ENCODE results near the gene NELL2.
"Not testable (repeated sequence)": the region's sequence is repeated elsewhere in the genome, so short reads cannot be mapped to it uniquely, and the experiment has no call there.

The NELL2 gene

GRCh38 chr12:44777044-44777443, 99.1 kb downstream of the NELL2 start:
- Mint-ChIP-seq H3K4me3 (no peak overlapping the region), H3K36me3 (ENCODE audit: low read depth) (peaks cover 4% of the 10 kb centered on the region), H3K9me3 (peaks cover 9% of the 10 kb centered on the region), H3K27me3 (ENCODE audit: low read depth) (no peaks in the 10 kb centered on the region), H3K27ac (no peak overlapping the region), H3K4me1 (ENCODE audit: low read depth) (no peaks in the 10 kb centered on the region)

DNA sequence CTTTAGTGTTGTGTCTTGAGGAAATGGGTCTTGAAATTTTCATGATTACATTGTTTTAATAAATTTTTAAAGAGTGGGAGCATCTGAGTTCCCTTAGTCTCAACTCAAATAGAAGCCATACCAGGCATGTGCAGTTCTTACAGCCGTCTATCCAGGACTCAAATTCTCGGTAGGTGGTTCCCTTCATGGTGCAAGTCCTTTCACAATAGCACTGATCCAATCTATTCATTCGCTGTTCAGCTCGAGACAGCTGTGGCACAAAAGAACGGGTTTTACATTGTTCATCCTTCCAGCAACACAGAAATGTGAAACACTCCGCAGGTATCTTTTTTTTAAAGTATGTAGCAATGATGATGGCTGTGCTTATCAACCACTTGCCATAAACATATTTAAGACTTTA, 100.2 kb downstream of the NELL2 start:
- no peaks in the 10 kb centered on the region for H3K4me1 Mint-ChIP-seq (ENCODE audit: low read depth)
- H3K36me3 Mint-ChIP-seq (ENCODE audit: low read depth) = peaks cover 4% of the 10 kb centered on the region
- no peak overlapping the region for H3K27ac Mint-ChIP-seq
- no peaks in the 10 kb centered on the region for H3K27me3 Mint-ChIP-seq (ENCODE audit: low read depth)
- H3K9me3 Mint-ChIP-seq = peaks cover 3% of the 10 kb centered on the region
- H3K4me3 Mint-ChIP-seq = no peak overlapping the region

- peaks cover 3% of the 10 kb centered on the region for H3K36me3 Mint-ChIP-seq (ENCODE audit: low read depth)
- no peaks in the 10 kb centered on the region for H3K4me1 Mint-ChIP-seq (ENCODE audit: low read depth)
- H3K27ac Mint-ChIP-seq = no peak overlapping the region
- no peaks in the 10 kb centered on the region for H3K9me3 Mint-ChIP-seq
- H3K27me3 Mint-ChIP-seq (ENCODE audit: low read depth) = no peaks in the 10 kb centered on the region
- no peak overlapping the region for H3K4me3 Mint-ChIP-seq
Measured at GRCh38 chr12:44774815-44775411, 101.2 kb downstream of the NELL2 start.

DNA sequence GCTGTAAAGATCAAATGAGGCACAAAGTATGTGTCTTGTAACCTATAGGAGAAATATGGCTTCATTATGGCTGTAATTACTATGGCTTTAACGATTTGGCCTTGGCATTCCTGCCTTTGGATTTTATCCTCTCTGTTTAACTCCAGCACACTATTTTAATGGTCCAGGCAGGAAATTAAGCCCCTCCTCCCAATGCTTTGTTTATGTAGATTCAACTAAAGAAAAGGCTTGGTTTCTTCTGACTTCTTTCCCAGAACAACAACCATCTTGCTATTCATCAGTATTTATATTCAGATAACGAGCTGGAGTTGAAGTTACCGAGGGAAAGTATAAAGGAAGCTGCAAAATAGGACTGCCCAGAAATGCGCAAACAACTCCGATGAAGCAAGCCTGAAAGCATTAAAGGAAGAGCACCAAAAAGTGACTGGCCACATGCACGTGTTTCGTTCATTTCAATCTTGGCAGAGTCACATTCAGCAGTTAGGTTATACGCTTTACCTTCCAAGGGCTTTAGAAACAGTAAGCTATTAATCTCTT, 104.6 kb downstream of the NELL2 start:
- H3K27ac Mint-ChIP-seq = no peak overlapping the region
- H3K9me3 Mint-ChIP-seq = no peaks in the 10 kb centered on the region
- H3K4me3 Mint-ChIP-seq = no peak overlapping the region
- H3K4me1 Mint-ChIP-seq (ENCODE audit: low read depth) = no peaks in the 10 kb centered on the region
- no peaks in the 10 kb centered on the region for H3K36me3 Mint-ChIP-seq (ENCODE audit: low read depth)
- H3K27me3 Mint-ChIP-seq (ENCODE audit: low read depth) = no peaks in the 10 kb centered on the region

DNA sequence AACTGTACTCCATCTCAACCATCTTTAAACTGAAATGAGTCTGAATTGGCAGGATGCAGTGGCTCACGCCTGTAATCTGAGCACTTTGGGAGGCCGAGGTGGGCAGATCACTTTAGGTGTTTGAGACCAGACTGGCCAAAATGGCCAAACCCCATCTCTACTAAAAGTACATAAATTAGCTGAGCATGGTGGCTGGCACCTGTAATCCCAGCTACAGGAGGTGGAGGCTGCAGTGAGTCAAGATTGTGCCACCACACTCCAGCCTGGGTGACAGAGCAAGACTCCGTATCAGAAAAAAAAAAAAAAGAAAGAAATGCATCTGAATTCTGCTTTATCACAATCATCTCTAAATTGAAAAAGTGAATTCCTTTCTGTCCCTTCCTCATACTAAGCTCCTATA, 110.3 kb downstream of the NELL2 start:
- H3K27ac Mint-ChIP-seq = no peak overlapping the region
- H3K4me3 Mint-ChIP-seq = no peak overlapping the region
- H3K36me3 Mint-ChIP-seq (ENCODE audit: low read depth) = no peaks in the 10 kb centered on the region
- H3K4me1 Mint-ChIP-seq (ENCODE audit: low read depth) = no peaks in the 10 kb centered on the region
- no peaks in the 10 kb centered on the region for H3K9me3 Mint-ChIP-seq
- no peaks in the 10 kb centered on the region for H3K27me3 Mint-ChIP-seq (ENCODE audit: low read depth)

GRCh38 chr12:44763021-44763420, 113.1 kb downstream of the NELL2 start:
- Mint-ChIP-seq H3K27ac (no peak overlapping the region), H3K9me3 (no peaks in the 10 kb centered on the region), H3K27me3 (ENCODE audit: low read depth) (no peaks in the 10 kb centered on the region), H3K4me3 (no peak overlapping the region), H3K4me1 (ENCODE audit: low read depth) (no peaks in the 10 kb centered on the region), H3K36me3 (ENCODE audit: low read depth) (no peaks in the 10 kb centered on the region)

DNA sequence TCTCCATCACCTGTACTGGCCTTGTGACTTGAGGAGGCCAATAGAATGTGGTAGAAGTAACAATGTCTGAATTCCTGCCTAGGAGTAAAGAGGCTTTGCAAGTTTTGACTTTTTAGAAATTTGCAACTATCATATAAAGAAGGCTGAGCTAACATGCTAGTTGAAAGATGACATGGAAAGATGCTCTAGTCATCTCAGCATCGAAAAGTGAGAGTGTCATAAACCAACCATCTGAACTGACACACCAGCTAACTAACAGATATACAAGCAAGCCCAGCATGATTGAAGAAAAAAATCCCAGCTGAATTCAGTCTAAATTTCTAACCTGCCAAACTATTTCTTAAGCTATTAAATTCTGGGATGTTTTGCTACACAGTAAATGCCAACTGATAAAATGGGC, 116.8 kb downstream of the NELL2 start:
- H3K4me3 Mint-ChIP-seq = no peak overlapping the region
- no peaks in the 10 kb centered on the region for H3K36me3 Mint-ChIP-seq (ENCODE audit: low read depth)
- H3K4me1 Mint-ChIP-seq (ENCODE audit: low read depth) = no peaks in the 10 kb centered on the region
- no peaks in the 10 kb centered on the region for H3K9me3 Mint-ChIP-seq
- no peak overlapping the region for H3K27ac Mint-ChIP-seq
- H3K27me3 Mint-ChIP-seq (ENCODE audit: low read depth) = no peaks in the 10 kb centered on the region

GRCh38 chr12:44750468-44750867, 125.6 kb downstream of the NELL2 start:
- Mint-ChIP-seq H3K9me3 (no peaks in the 10 kb centered on the region), H3K36me3 (ENCODE audit: low read depth) (no peaks in the 10 kb centered on the region), H3K27me3 (ENCODE audit: low read depth) (no peaks in the 10 kb centered on the region), H3K4me1 (ENCODE audit: low read depth) (no peaks in the 10 kb centered on the region), H3K27ac (no peak overlapping the region), H3K4me3 (no peak overlapping the region)

DNA sequence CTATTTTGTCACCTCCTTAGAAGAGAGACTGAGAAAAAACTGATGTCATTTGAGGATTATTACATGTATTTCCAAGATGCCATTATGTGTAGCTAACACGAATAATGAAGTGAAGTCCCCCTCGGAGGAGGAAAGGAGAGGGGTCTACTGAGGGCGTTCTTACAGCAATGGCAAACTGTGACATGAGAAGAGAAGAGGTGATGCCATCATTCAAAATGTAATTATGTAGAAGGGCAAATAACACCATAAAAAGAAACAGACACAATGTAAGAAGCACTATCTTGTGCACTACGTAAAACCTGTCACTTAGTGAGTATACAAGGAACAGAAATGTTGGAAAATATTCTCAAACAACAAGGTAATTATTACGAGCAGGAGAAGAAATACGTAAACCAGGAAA, 126.5 kb downstream of the NELL2 start:
- H3K27me3 Mint-ChIP-seq (ENCODE audit: low read depth) = no peaks in the 10 kb centered on the region
- no peak overlapping the region for H3K4me3 Mint-ChIP-seq
- no peaks in the 10 kb centered on the region for H3K4me1 Mint-ChIP-seq (ENCODE audit: low read depth)
- no peak overlapping the region for H3K27ac Mint-ChIP-seq
- no peaks in the 10 kb centered on the region for H3K36me3 Mint-ChIP-seq (ENCODE audit: low read depth)
- H3K9me3 Mint-ChIP-seq = no peaks in the 10 kb centered on the region

- Mint-ChIP-seq H3K27ac (no peak overlapping the region), H3K9me3 (peaks cover 1% of the 10 kb centered on the region)
Measured at GRCh38 chr12:44748950-44749468, 127.1 kb downstream of the NELL2 start.

DNA sequence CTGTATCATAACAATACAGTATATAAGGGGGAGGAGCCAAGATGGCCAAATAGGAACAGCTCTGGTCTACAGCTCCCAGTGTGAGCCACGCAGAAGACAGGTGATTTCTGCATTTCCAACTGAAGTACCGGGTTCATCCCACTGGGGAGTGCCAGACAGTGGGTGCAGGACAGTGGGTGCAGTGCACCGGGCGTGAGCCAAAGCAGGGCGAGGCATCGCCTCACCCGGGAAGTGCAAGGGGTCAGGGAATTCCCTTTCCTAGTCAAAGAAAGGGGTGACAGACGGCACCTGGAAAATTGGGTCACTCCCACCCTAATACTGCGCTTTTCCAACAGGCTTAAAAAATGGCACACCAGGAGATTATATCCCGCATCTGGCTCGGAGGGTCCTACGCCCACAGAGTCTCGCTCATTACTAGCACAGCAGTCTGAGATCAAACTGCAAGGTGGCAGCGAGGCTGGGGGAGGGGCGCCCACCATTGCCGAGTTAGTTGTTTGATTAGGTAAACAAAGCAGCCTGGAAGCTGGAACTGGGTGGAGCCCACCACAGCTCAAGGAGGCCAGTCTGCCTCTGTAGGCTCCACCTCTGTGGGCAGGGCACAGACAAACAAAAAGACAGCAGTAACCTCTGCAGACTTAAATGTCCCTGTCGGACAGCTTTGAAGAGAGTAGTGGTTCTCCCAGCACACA, 134.7 kb downstream of the NELL2 start:
- H3K9me3 Mint-ChIP-seq = peaks cover 22% of the 10 kb centered on the region
- H3K4me3 Mint-ChIP-seq = not testable (repeated sequence)

More at GRCh38 chr12:44748950-44749468, 127.1 kb downstream of the NELL2 start:
- no peak overlapping the region for H3K4me3 Mint-ChIP-seq
- H3K36me3 Mint-ChIP-seq (ENCODE audit: low read depth) = no peaks in the 10 kb centered on the region
- no peaks in the 10 kb centered on the region for H3K27me3 Mint-ChIP-seq (ENCODE audit: low read depth)
- H3K4me1 Mint-ChIP-seq (ENCODE audit: low read depth) = no peaks in the 10 kb centered on the region

DNA sequence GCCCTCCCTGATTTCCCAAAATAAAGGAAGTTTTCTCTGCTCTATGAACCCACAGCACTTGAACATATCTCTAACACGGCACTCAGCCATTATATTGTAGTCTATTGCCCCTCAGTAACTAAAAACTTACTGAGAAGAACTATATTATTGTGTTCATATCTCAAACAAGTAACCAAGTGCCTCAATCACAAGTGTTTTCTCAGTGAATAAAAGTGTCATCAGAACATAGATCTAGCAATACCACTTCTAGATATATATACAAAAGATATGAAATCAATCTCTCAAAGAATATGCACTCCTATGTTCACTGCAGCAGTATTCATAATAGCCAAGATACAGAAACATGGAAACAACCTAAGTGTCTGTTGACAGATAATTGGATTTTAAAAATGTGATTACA, 138.1 kb downstream of the NELL2 start:
- Mint-ChIP-seq H3K4me3 (no peak overlapping the region), H3K4me1 (ENCODE audit: low read depth) (no peaks in the 10 kb centered on the region), H3K36me3 (ENCODE audit: low read depth) (no peaks in the 10 kb centered on the region), H3K27me3 (ENCODE audit: low read depth) (no peaks in the 10 kb centered on the region), H3K27ac (no peak overlapping the region), H3K9me3 (peaks cover 19% of the 10 kb centered on the region)

More for the DNA sequence above, 134.7 kb downstream of the NELL2 start:
- H3K36me3 Mint-ChIP-seq (ENCODE audit: low read depth); H3K4me1 Mint-ChIP-seq (ENCODE audit: low read depth); H3K27me3 Mint-ChIP-seq (ENCODE audit: low read depth); H3K27ac Mint-ChIP-seq: not testable (repeated sequence)

DNA sequence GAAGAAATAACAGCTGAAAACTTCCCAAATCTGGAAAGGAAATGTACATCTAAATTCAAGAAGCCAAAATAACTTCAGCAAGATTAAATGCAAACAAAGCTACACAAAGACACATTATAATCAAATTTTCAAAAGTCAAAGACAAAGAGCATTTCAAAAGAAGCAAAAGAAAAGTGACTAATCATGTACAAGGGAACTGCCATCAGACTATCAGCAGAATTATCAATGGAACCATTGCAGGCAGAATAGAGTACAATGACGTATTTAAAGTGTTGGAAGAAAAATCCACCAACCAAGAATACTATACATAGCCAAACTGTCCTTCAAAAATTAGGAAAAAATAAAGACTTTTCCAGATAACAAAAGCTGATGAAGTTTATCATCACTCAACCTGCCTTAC, 147.5 kb downstream of the NELL2 start:
- Mint-ChIP-seq H3K9me3 (peaks cover 40% of the 10 kb centered on the region), H3K4me1 (ENCODE audit: low read depth) (no peaks in the 10 kb centered on the region), H3K36me3 (ENCODE audit: low read depth) (peaks cover 8% of the 10 kb centered on the region), H3K4me3 (no peak overlapping the region), H3K27ac (no peak overlapping the region), H3K27me3 (ENCODE audit: low read depth) (no peaks in the 10 kb centered on the region)

- peaks cover 9% of the 10 kb centered on the region for H3K9me3 Mint-ChIP-seq
Measured at GRCh38 chr12:44720265-44720664, 155.8 kb downstream of the NELL2 start.

DNA sequence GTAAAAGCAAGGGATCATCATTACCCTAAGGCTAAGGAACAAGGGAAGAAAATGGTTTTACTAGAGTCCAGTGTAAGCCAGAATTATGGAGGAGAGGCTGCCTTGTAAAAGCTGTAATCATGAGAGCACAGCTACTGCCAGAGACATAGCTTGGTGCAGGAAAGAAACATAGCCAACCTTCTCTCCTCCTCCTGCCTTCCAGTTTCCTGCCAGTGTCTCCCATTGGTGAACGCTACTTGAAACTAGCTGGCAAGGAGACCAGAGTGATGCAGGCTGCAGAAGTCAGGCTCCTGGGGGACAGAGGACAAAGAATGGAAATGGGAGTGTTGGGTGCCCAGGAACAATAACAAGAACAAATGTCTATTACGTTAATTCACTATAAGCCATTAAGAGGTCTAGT, 158.5 kb downstream of the NELL2 start:
- H3K4me1 Mint-ChIP-seq (ENCODE audit: low read depth) = no peaks in the 10 kb centered on the region
- H3K27me3 Mint-ChIP-seq (ENCODE audit: low read depth) = no peaks in the 10 kb centered on the region
- H3K36me3 Mint-ChIP-seq (ENCODE audit: low read depth) = no peaks in the 10 kb centered on the region
- H3K9me3 Mint-ChIP-seq = no peaks in the 10 kb centered on the region
- no peak overlapping the region for H3K27ac Mint-ChIP-seq
- H3K4me3 Mint-ChIP-seq = no peak overlapping the region

More at GRCh38 chr12:44720265-44720664, 155.8 kb downstream of the NELL2 start:
- Mint-ChIP-seq H3K4me3 (no peak overlapping the region), H3K4me1 (ENCODE audit: low read depth) (no peaks in the 10 kb centered on the region), H3K27ac (no peak overlapping the region), H3K27me3 (ENCODE audit: low read depth) (no peaks in the 10 kb centered on the region), H3K36me3 (ENCODE audit: low read depth) (no peaks in the 10 kb centered on the region)
